HEK293 (cell line): ENCODE data around the gene ITGB1.

Experiments
- CTCF ChIA-PET: fragments of 350-600 bp; formaldehyde crosslinking; extraction: SDS; loops from one replicate; lab custom pipeline; 2021; ENCODE audit warnings: antibody characterized with exemption; lab: Yijun Ruan, JAX
- POLR2A ChIA-PET: fragments of 300-600 bp; formaldehyde crosslinking; extraction: SDS; loops from one replicate; lab custom pipeline; 2020; ENCODE audit warnings: antibody characterized with exemption, inconsistent platforms; lab: Yijun Ruan, JAX
- H3K27ac ChIP-seq: fragments of 200-500 bp; sonication (Bioruptor generic); 2 replicates; pipeline ENCODE4 v1.5.1; 2014; ENCODE audit warnings: low read depth, low read length, control low read depth, inconsistent platforms; ENCODE audit errors: extremely low read depth
- H3K36me3 ChIP-seq, 2 experiments: fragments of 200-500 bp in 1 of 2; sonication (Bioruptor generic) in 1 of 2; 1 replicate in 1 of 2; 2 replicates in 1 of 2; pipeline ENCODE4 v1.5.1; 2014 to 2017; ENCODE audit warnings: inconsistent platforms in 2 of 2, low read length in 2 of 2; ENCODE audit not compliant: control insufficient read depth in 2 of 2, insufficient read depth in 1 of 2
- H3K4me1 ChIP-seq: fragments of 200-500 bp; sonication (Bioruptor generic); 2 replicates; pipeline ENCODE4 v1.5.1; 2014; ENCODE audit warnings: mild to moderate bottlenecking, low read length, inconsistent platforms; ENCODE audit not compliant: control insufficient read depth, insufficient read depth
- H3K4me3 ChIP-seq: 2 replicates; pipeline ENCODE4 v1.5.1; 2011; ENCODE audit warnings: low read depth, mild to moderate bottlenecking, control low read depth, low read length, moderate library complexity
- H3K9me3 ChIP-seq: fragments of 200-500 bp; sonication (Bioruptor generic); 2 replicates; pipeline ENCODE4 v1.5.1; 2014; ENCODE audit warnings: low read depth, low read length, inconsistent platforms; ENCODE audit not compliant: control insufficient read depth, insufficient read depth
- KLF16 ChIP-seq: fragments of 450-650 bp; formaldehyde crosslinking; IDR thresholded peaks from 2 replicates; pipeline ENCODE4 v1.5.1; 2017; ENCODE audit warnings: missing biosample characterization, missing genetic modification characterization
- SP2 ChIP-seq: fragments of 450-650 bp; formaldehyde crosslinking; IDR thresholded peaks from 2 replicates; pipeline ENCODE4 v1.5.1; 2016; ENCODE audit warnings: missing biosample characterization, missing genetic modification characterization
- ZBTB11 ChIP-seq: fragments of 450-650 bp; formaldehyde crosslinking; conservative IDR thresholded peaks from 2 replicates; pipeline ENCODE4 v1.5.1; 2016; ENCODE audit warnings: low read depth, missing biosample characterization, missing genetic modification characterization
- ZBTB20 ChIP-seq: fragments of 450-650 bp; formaldehyde crosslinking; IDR thresholded peaks from 2 replicates; pipeline ENCODE4 v1.5.1; 2016; ENCODE audit warnings: missing biosample characterization, missing genetic modification characterization
- ZBTB44 ChIP-seq: fragments of 450-650 bp; IDR thresholded peaks from 2 replicates; pipeline ENCODE4 v1.5.1; 2018; ENCODE audit warnings: missing biosample characterization, mild to moderate bottlenecking, missing genetic modification characterization
- ZBTB6 ChIP-seq: fragments of 450-650 bp; formaldehyde crosslinking; IDR thresholded peaks from 2 replicates; pipeline ENCODE4 v1.5.1; 2017; ENCODE audit warnings: missing biosample characterization, missing genetic modification characterization
- ZBTB8A ChIP-seq: fragments of 450-650 bp; formaldehyde crosslinking; IDR thresholded peaks from 2 replicates; pipeline ENCODE4 v1.5.1; 2016; ENCODE audit warnings: missing biosample characterization, missing genetic modification characterization
- ZNF23 ChIP-seq: fragments of 450-650 bp; formaldehyde crosslinking; IDR thresholded peaks from 2 replicates; pipeline ENCODE4 v1.5.1; 2016; ENCODE audit warnings: missing biosample characterization, missing genetic modification characterization, borderline replicate concordance
- ZNF341 ChIP-seq: fragments of 450-650 bp; formaldehyde crosslinking; IDR thresholded peaks from 2 replicates; pipeline ENCODE4; 2016; ENCODE audit warnings: low read depth, missing biosample characterization, missing genetic modification characterization
- ZNF350 ChIP-seq: fragments of 450-650 bp; formaldehyde crosslinking; IDR thresholded peaks from 2 replicates; pipeline ENCODE4 v1.5.0; 2017; ENCODE audit warnings: missing biosample characterization, mild to moderate bottlenecking, missing genetic modification characterization
- ZNF37A ChIP-seq: fragments of 450-650 bp; IDR thresholded peaks from 2 replicates; pipeline ENCODE4 v1.5.1; 2018; ENCODE audit warnings: missing biosample characterization, missing genetic modification characterization
- ZNF555 ChIP-seq: fragments of 450-650 bp; formaldehyde crosslinking; conservative IDR thresholded peaks from 2 replicates; pipeline ENCODE4 v1.5.1; 2017; ENCODE audit warnings: missing biosample characterization, mild to moderate bottlenecking, missing genetic modification characterization, inconsistent platforms
- ZNF660 ChIP-seq: fragments of 450-650 bp; IDR thresholded peaks from 2 replicates; pipeline ENCODE4 v1.5.1; 2018; ENCODE audit warnings: missing biosample characterization, mild to moderate bottlenecking, missing genetic modification characterization
- ZXDB ChIP-seq: fragments of 450-650 bp; formaldehyde crosslinking; IDR thresholded peaks from 2 replicates; pipeline ENCODE4 v1.5.1; 2016; ENCODE audit warnings: missing biosample characterization, missing genetic modification characterization
- TF ChIP-seq, protein P1 (sequence below): fragments of 450-650 bp; formaldehyde crosslinking; IDR thresholded peaks from 2 replicates; pipeline ENCODE4 v1.5.1; 2016; ENCODE audit warnings: missing biosample characterization, missing genetic modification characterization
- TF ChIP-seq, protein P2 (sequence below): fragments of 450-650 bp; formaldehyde crosslinking; IDR thresholded peaks from 2 replicates; pipeline ENCODE4 v1.5.1; 2016; ENCODE audit warnings: missing biosample characterization, missing genetic modification characterization

ITGB1 gene

GRCh38 chr10:32995751-32996150 lies 37.7 kb upstream of the ITGB1 start:
- ChIA-PET CTCF (no interaction called here), POLR2A (interaction anchor here (1.4 kb wide), 1 partner anchor 15 kb away, joined by 3 read pairs; no protein-coding TSS in a partner anchor)
- Histone ChIP-seq H3K4me1 (no peaks in the 10 kb centered on the region), H3K36me3 (no peaks in the 10 kb centered on the region), H3K27ac (no peak overlapping the region), H3K4me3 (no peak overlapping the region), H3K9me3 (no peaks in the 10 kb centered on the region)
- TF ChIP-seq, protein P1, sequence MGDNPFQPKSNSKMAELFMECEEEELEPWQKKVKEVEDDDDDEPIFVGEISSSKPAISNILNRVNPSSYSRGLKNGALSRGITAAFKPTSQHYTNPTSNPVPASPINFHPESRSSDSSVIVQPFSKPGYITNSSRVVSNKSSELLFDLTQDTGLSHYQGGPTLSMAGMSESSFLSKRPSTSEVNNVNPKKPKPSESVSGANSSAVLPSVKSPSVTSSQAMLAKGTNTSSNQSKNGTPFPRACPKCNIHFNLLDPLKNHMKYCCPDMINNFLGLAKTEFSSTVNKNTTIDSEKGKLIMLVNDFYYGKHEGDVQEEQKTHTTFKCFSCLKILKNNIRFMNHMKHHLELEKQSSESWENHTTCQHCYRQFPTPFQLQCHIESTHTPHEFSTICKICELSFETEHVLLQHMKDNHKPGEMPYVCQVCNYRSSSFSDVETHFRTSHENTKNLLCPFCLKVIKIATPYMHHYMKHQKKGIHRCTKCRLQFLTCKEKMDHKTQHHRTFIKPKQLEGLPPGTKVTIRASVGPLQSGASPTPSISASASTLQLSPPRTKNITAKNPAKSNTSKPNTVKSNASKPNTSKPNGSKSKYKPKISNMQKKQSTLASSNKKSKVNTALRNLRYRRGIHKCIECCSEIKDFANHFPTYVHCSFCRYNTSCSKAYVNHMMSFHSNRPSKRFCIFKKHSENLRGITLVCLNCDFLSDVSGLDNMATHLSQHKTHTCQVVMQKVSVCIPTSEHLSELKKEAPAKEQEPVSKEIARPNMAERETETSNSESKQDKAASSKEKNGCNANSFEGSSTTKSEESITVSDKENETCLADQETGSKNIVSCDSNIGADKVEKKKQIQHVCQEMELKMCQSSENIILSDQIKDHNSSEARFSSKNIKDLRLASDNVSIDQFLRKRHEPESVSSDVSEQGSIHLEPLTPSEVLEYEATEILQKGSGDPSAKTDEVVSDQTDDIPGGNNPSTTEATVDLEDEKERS (tag by site-specific recombination), result no peak
- TF ChIP-seq ZBTB20, result no peak
- TF ChIP-seq, protein P2, sequence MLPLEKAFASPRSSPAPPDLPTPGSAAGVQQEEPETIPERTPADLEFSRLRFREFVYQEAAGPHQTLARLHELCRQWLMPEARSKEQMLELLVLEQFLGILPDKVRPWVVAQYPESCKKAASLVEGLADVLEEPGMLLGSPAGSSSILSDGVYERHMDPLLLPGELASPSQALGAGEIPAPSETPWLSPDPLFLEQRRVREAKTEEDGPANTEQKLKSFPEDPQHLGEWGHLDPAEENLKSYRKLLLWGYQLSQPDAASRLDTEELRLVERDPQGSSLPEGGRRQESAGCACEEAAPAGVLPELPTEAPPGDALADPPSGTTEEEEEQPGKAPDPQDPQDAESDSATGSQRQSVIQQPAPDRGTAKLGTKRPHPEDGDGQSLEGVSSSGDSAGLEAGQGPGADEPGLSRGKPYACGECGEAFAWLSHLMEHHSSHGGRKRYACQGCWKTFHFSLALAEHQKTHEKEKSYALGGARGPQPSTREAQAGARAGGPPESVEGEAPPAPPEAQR (tag by site-specific recombination), result no peak
- TF ChIP-seq ZNF341 (tag by site-specific recombination), result no peak
- no peak for TF ChIP-seq ZBTB8A (tag by site-specific recombination)
- TF ChIP-seq KLF16 (tag by site-specific recombination), result no peak
- no peak for TF ChIP-seq ZNF555 (tag by site-specific recombination)
- TF ChIP-seq ZNF23, result no peak
- TF ChIP-seq ZXDB, result no peak
- no peak for TF ChIP-seq ZBTB44 (tag by site-specific recombination)
- TF ChIP-seq ZBTB11 (tag by site-specific recombination), result no peak
- no peak for TF ChIP-seq SP2 (tag by site-specific recombination)
- TF ChIP-seq ZNF37A (tag by site-specific recombination), result no peak
- TF ChIP-seq ZNF660 (tag by site-specific recombination), result no peak
- no peak for TF ChIP-seq ZBTB6 (tag by site-specific recombination)
- TF ChIP-seq ZNF350 (tag by site-specific recombination), result no peak
